ENCODE measurements around the gene ZNF462. TPM values are rescaled to one million over a fixed set of nuclear protein-coding genes. Genes with fewer than 3 reads are reported as not detected.

ZNF462 gene
- polyA plus RNA-seq, 2 of the 4 experiments (the other 2 are of a cell fraction), result 2.4 to 3.9 TPM

- ChIA-PET POLR2A (no interaction called here), CTCF (no interaction called here)
- 84% methylated on average over 3 of the region's 3 CpGs for WGBS (ENCODE audit: missing lambda C conversion rate)
- no peak overlapping the region for H3K27ac ChIP-seq
- no peak for TF ChIP-seq MYC (IDR thresholded peaks at IDR 0.05; ENCODE audit: borderline replicate concordance, low read length)
- no peak for TF ChIP-seq HES2 (IDR thresholded peaks at IDR 0.05)
- no peak for TF ChIP-seq JUNB (IDR thresholded peaks at IDR 0.05)
- no peak overlapping the region for H3K4me2 ChIP-seq
- ATAC-seq (no peak), FAIRE-seq (no peak), DNase-seq (ENCODE audit: low read depth in 1 of 2, low spot score in 1 of 2) (no peak)
- H3K4me1 ChIP-seq, result no peaks in the 10 kb centered on the region
- H3K4me3 ChIP-seq, result no peak overlapping the region
- no peaks in the 10 kb centered on the region for H3K9me3 ChIP-seq
Measured at GRCh38 chr9:107000218-107000617, 137.3 kb downstream of the ZNF462 start.

GRCh38 chr9:107005201-107005600 lies 142.2 kb downstream of the ZNF462 start:
- ChIA-PET POLR2A (no interaction called here), CTCF (no interaction called here)
- TF ChIP-seq MYC (IDR thresholded peaks at IDR 0.05; ENCODE audit: borderline replicate concordance, low read length) (no peak), KDM5A (IDR thresholded peaks at IDR 0.05) (no peak), BHLHE40 (IDR thresholded peaks at IDR 0.05; ENCODE audit: low read depth, low read length) (no peak), ZSCAN20 (CRISPR knock-in tag; IDR thresholded peaks at IDR 0.05) (no peak), JUNB (IDR thresholded peaks at IDR 0.05) (no peak), POLR2A (IDR thresholded peaks at IDR 0.05; ENCODE audit: low read length) (no peak), ZC3H11A (IDR thresholded peaks at IDR 0.05) (no peak), CBX8 (IDR thresholded peaks at IDR 0.05) (no peak), FOSB (CRISPR knock-in tag; IDR thresholded peaks at IDR 0.05) (no peak), RNF2 (IDR thresholded peaks at IDR 0.05; ENCODE audit: borderline replicate concordance, low read depth) (no peak), RFX5 (IDR thresholded peaks at IDR 0.05) (no peak), RARB (CRISPR knock-in tag; IDR thresholded peaks at IDR 0.05) (no peak), HOXA7 (CRISPR knock-in tag; IDR thresholded peaks at IDR 0.05) (no peak), CEBPB (IDR thresholded peaks at IDR 0.05) (no peak), SMC3 (IDR thresholded peaks at IDR 0.05) (no peak), SREBF2 (IDR thresholded peaks at IDR 0.05) (no peak)
- 86% methylated on average over 3 of the region's 3 CpGs for WGBS (ENCODE audit: missing lambda C conversion rate)
- DNase-seq (ENCODE audit: low read depth in 1 of 2, low spot score in 1 of 2) (no peak), FAIRE-seq (no peak), ATAC-seq (no peak)
- H3K4me2 ChIP-seq, result no peak overlapping the region
- H3K9me3 ChIP-seq, result no peaks in the 10 kb centered on the region
- H3K4me3 ChIP-seq, result no peak overlapping the region
- H3K4me1 ChIP-seq, result no peaks in the 10 kb centered on the region
- H3K27ac ChIP-seq, result no peak overlapping the region

- WGBS (ENCODE audit: missing lambda C conversion rate), result 71% methylated on average over 6 of the region's 6 CpGs
- Histone ChIP-seq H3K27ac (no peak overlapping the region), H3K4me3 (no peak overlapping the region), H3K9me3 (no peaks in the 10 kb centered on the region), H3K4me2 (no peak overlapping the region), H3K4me1 (no peaks in the 10 kb centered on the region)
- ATAC-seq, result no peak
- CTCF ChIA-PET, result interaction anchor here (1.0 kb wide), 1 partner anchor 13 kb away, joined by 3 read pairs; no protein-coding TSS in a partner anchor
- TF ChIP-seq ZNF302 (CRISPR knock-in tag; IDR thresholded peaks at IDR 0.05), result no peak
- TF ChIP-seq, protein P1, sequence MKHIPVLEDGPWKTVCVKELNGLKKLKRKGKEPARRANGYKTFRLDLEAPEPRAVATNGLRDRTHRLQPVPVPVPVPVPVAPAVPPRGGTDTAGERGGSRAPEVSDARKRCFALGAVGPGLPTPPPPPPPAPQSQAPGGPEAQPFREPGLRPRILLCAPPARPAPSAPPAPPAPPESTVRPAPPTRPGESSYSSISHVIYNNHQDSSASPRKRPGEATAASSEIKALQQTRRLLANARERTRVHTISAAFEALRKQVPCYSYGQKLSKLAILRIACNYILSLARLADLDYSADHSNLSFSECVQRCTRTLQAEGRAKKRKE (CRISPR knock-in tag; IDR thresholded peaks at IDR 0.05; ENCODE audit: low read depth), result no peak
- TF ChIP-seq FOSL2 (IDR thresholded peaks at IDR 0.05), result no peak
- TF ChIP-seq FOSL2 (CRISPR knock-in tag; IDR thresholded peaks at IDR 0.05), result no peak
- no peak for TF ChIP-seq ZFP36 (IDR thresholded peaks at IDR 0.05; ENCODE audit: borderline replicate concordance, partially characterized antibody)
- no peak for TF ChIP-seq HES2 (IDR thresholded peaks at IDR 0.05)
- TF ChIP-seq EHF (CRISPR knock-in tag; IDR thresholded peaks at IDR 0.05), result no peak
- no peak for TF ChIP-seq NR3C1 (IDR thresholded peaks at IDR 0.05)
- no peak for TF ChIP-seq NPAS2 (CRISPR knock-in tag; IDR thresholded peaks at IDR 0.05; ENCODE audit: borderline replicate concordance)
- TF ChIP-seq, protein P2, sequence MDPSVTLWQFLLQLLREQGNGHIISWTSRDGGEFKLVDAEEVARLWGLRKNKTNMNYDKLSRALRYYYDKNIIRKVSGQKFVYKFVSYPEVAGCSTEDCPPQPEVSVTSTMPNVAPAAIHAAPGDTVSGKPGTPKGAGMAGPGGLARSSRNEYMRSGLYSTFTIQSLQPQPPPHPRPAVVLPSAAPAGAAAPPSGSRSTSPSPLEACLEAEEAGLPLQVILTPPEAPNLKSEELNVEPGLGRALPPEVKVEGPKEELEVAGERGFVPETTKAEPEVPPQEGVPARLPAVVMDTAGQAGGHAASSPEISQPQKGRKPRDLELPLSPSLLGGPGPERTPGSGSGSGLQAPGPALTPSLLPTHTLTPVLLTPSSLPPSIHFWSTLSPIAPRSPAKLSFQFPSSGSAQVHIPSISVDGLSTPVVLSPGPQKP (IDR thresholded peaks at IDR 0.05; ENCODE audit: low read depth, low read length), result no peak
- no peak for TF ChIP-seq CHD4 (IDR thresholded peaks at IDR 0.05; ENCODE audit: borderline replicate concordance)
- no peak for TF ChIP-seq ZSCAN20 (CRISPR knock-in tag; IDR thresholded peaks at IDR 0.05)
- TF ChIP-seq JUNB (IDR thresholded peaks at IDR 0.05), result no peak
- no peak for TF ChIP-seq RCOR1 (IDR thresholded peaks at IDR 0.05; ENCODE audit: low read depth, low read length)
- TF ChIP-seq HEYL (CRISPR knock-in tag; IDR thresholded peaks at IDR 0.05), result no peak
- TF ChIP-seq POLR2AphosphoS2 (conservative IDR thresholded peaks at IDR 0.05; ENCODE audit: low read length), result no peak
- no peak for TF ChIP-seq CBX8 (IDR thresholded peaks at IDR 0.05)
- DNase-seq (ENCODE audit: low read depth in 1 of 2, low spot score in 1 of 2), result no peak
- FAIRE-seq, result no peak
- POLR2A ChIA-PET, result no interaction called here
Measured at GRCh38 chr9:107007402-107007801, 144.4 kb downstream of the ZNF462 start.
